GM13976 (cell line): ENCODE data around the gene IQCC.
A peak's percentile ranks its signal among the peaks of the same experiment; 100 is the strongest.

Experiments
- DNase-seq: peaks from one replicate; pipeline ENCODE4 v3.0.0; 2012; ENCODE audit warnings: low spot score
- CTCF ChIP-seq: IDR thresholded peaks from 2 replicates; pipeline ENCODE4 v1.5.1; 2012; ENCODE audit warnings: borderline replicate concordance, mild to moderate bottlenecking; ENCODE audit not compliant: insufficient read depth; ENCODE audit errors: extremely low read depth, missing control alignments, control extremely low read depth
- in situ Hi-C: fragments of 300-500 bp; cut with MboI; formaldehyde crosslinking; loops from one replicate; pipeline ENCODE4 v1.12.0; 2022; ENCODE audit warnings: low sequenced_read_pairs, mixed read lengths, inconsistent platforms; ENCODE audit not compliant: unreplicated experiment

Gene IQCC

GRCh38 chr1:32215629-32216480, 10.4 kb downstream of the IQCC start:
- DNase-seq, result peak; percentile 73
- peak; percentile 74 for TF ChIP-seq CTCF
- in situ Hi-C loops, result no loop called here

GRCh38 chr1:32216566-32216965, 11.1 kb downstream of the IQCC start:
- no peak for TF ChIP-seq CTCF
- no peak for DNase-seq
- in situ Hi-C loops, result no loop called here

GRCh38 chr1:32219022-32219421, 13.6 kb downstream of the IQCC start:
- TF ChIP-seq CTCF, result no peak
- DNase-seq, result no peak
- in situ Hi-C loops, result no loop called here

- no peak for DNase-seq
- no peak for TF ChIP-seq CTCF
- in situ Hi-C loops, result no loop called here
Measured at GRCh38 chr1:32220746-32221580, 15.5 kb downstream of the IQCC start.

- no peak for TF ChIP-seq CTCF
- DNase-seq, result no peak
- in situ Hi-C loops, result no loop called here
Measured at GRCh38 chr1:32221581-32221979, 16.1 kb downstream of the IQCC start.

GRCh38 chr1:32221980-32222755, 16.7 kb downstream of the IQCC start, which contains the start of the genes EIF3I and TMEM234:
Gene EIF3I, plus strand, starts transcription at chr1:32222407. Its CDS starts 35 bp downstream, at chr1:32222442.
Gene TMEM234, minus strand, starts transcription at chr1:32222353. Its CDS starts 31 bp downstream, at chr1:32222322.
- DNase-seq, result peak; percentile 97
- in situ Hi-C loops, result no loop called here
- no peak for TF ChIP-seq CTCF
